Globus pallidus (tissue), 1 donor: ENCODE results near the gene DYDC2.
"Not testable (repeated sequence)": the region's sequence is repeated elsewhere in the genome, so short reads cannot be mapped to it uniquely, and the experiment has no call there.

Experiments
- DNase-seq: peaks from one replicate; pipeline ENCODE4 v3.0.0-alpha.2; 2015; ENCODE audit warnings: low spot score

DYDC2 gene

GRCh38 chr10:80414142-80414895, 57.7 kb downstream of the DYDC2 start:
- no peak for DNase-seq

- DNase-seq = no peak
Measured at GRCh38 chr10:80415734-80416478, 59.3 kb downstream of the DYDC2 start.

GRCh38 chr10:80416479-80417098, 60.0 kb downstream of the DYDC2 start:
- DNase-seq = no peak

GRCh38 chr10:80417256-80417655, 60.7 kb downstream of the DYDC2 start:
- not testable (repeated sequence) for DNase-seq
